HCT116 (cell line): ENCODE data around the gene SOX18.

ENCODE experiments used
- ATF3 ChIP-seq: IDR thresholded peaks from 2 replicates; pipeline ENCODE4 v1.6.1; 2012
- CEBPB ChIP-seq: IDR thresholded peaks from 2 replicates; pipeline ENCODE4 v1.6.1; 2012; ENCODE audit warnings: low read depth
- CTCF ChIP-seq, 3 experiments: fragments of 200-600 bp in 1 of 3; sonication (generic) in 1 of 3; IDR thresholded peaks in 2 of 3; conservative IDR thresholded peaks in 1 of 3; 2 replicates each; pipeline ENCODE4 v1.5.1; 2012 to 2017; ENCODE audit warnings: low read depth in 2 of 3, low read length in 2 of 3, antibody characterized with exemption in 1 of 3, borderline replicate concordance in 1 of 3, control low read depth in 1 of 3, mild to moderate bottlenecking in 1 of 3, mixed read lengths in 1 of 3, mixed run types in 1 of 3, moderate library complexity in 1 of 3; ENCODE audit not compliant: insufficient read depth in 1 of 3
- EZH2phosphoT487 ChIP-seq: fragments of 200-600 bp; IDR thresholded peaks from 2 replicates; pipeline ENCODE4 v1.6.1; 2018; ENCODE audit warnings: antibody characterized with exemption, borderline replicate concordance
- JUND ChIP-seq: IDR thresholded peaks from 2 replicates; pipeline ENCODE4 v1.6.1; 2012
- POLR2A ChIP-seq: IDR thresholded peaks from 2 replicates; pipeline ENCODE4 v1.7.0; 2011; ENCODE audit warnings: borderline replicate concordance; ENCODE audit not compliant: insufficient read depth, insufficient read length; ENCODE audit errors: extremely low read depth
- POLR2AphosphoS5 ChIP-seq: IDR thresholded peaks from 2 replicates; pipeline ENCODE4 v1.6.1; 2011; ENCODE audit warnings: mild to moderate bottlenecking, low read depth, low read length, moderate library complexity
- RAD21 ChIP-seq: IDR thresholded peaks from 2 replicates; pipeline ENCODE4 v1.6.1; 2012; ENCODE audit warnings: low read depth, mild to moderate bottlenecking
- SRF ChIP-seq: IDR thresholded peaks from 2 replicates; pipeline ENCODE4 v1.6.1; 2012; ENCODE audit warnings: low read depth
- ZBTB33 ChIP-seq: IDR thresholded peaks from 2 replicates; pipeline ENCODE4 v1.6.1; 2011; ENCODE audit warnings: mild to moderate bottlenecking, low read length, moderate library complexity; ENCODE audit not compliant: insufficient replicate concordance; ENCODE audit errors: extremely low read depth

- TF ChIP-seq POLR2A = no peak
- no peak for TF ChIP-seq EZH2phosphoT487
- no peak for TF ChIP-seq CTCF (IDR thresholded peaks at IDR 0.05 in 2 of 3, conservative IDR thresholded peaks at IDR 0.05 in 1 of 3; ENCODE audit: borderline replicate concordance in 1 of 3, insufficient read depth in 1 of 3, low read depth in 2 of 3, low read length in 2 of 3)
- no peak for TF ChIP-seq RAD21
- TF ChIP-seq ZBTB33 = no peak
- no peak for TF ChIP-seq ATF3
- TF ChIP-seq POLR2AphosphoS5 = no peak
- TF ChIP-seq SRF = no peak
- no peak for TF ChIP-seq CEBPB
- no peak for TF ChIP-seq JUND
Observed at GRCh38 chr20:64025826-64026412, 23.5 kb downstream of the SOX18 start.
